Caki2 (cell line): ENCODE data around the gene KIAA1671. TPM values are rescaled to one million over a fixed set of nuclear protein-coding genes. Genes with fewer than 3 reads are reported as not detected.

Experiments
- DNase-seq: peaks from one replicate; pipeline ENCODE4 v3.0.0-alpha.2; 2015; ENCODE audit warnings: low read depth
- in situ Hi-C: cut with HindIII; loops from 2 replicates; pipeline ENCODE4 v1.10.0; 2016; ENCODE audit warnings: low sequenced_read_pairs, low pct_unique_long_range_greater_than_20kb, mixed read lengths
- total RNA-seq: library from RNA; depleted of rRNA; stranded (reverse); fragments of >200 nt; shearing (Covaris generic); gene quantifications from 2 replicates; pipeline ENCODE4 v1.2.3, GENCODE V29; 2014; ENCODE audit warnings: low replicate concordance

The KIAA1671 gene
- total RNA-seq, 1 experiment from 2014 or later: 11.7 TPM

GRCh38 chr22:25090225-25090890, 137.8 kb downstream of the KIAA1671 start:
- in situ Hi-C loops: no loop called here
- no peak for DNase-seq

GRCh38 chr22:25091458-25091857, 138.9 kb downstream of the KIAA1671 start:
- in situ Hi-C loops: no loop called here
- no peak for DNase-seq

GRCh38 chr22:25092119-25092518, 139.6 kb downstream of the KIAA1671 start:
- in situ Hi-C loops: no loop called here
- no peak for DNase-seq

- no peak for DNase-seq
Observed at GRCh38 chr22:25094579-25094978, 142.1 kb downstream of the KIAA1671 start.

GRCh38 chr22:25095869-25096268, 143.4 kb downstream of the KIAA1671 start:
- in situ Hi-C loops: no loop called here
- no peak for DNase-seq

More at GRCh38 chr22:25094579-25094978, 142.1 kb downstream of the KIAA1671 start:
- in situ Hi-C loops: no loop called here

- in situ Hi-C loops: no loop called here
- no peak for DNase-seq
Observed at GRCh38 chr22:25096638-25097405, 144.3 kb downstream of the KIAA1671 start.

GRCh38 chr22:25098445-25099081, 146.0 kb downstream of the KIAA1671 start:
- in situ Hi-C loops: no loop called here
- DNase-seq: no peak

- in situ Hi-C loops: no loop called here
- no peak for DNase-seq
Observed at GRCh38 chr22:25099202-25099601, 146.7 kb downstream of the KIAA1671 start.

GRCh38 chr22:25100402-25100801, 147.9 kb downstream of the KIAA1671 start:
- DNase-seq: no peak

GRCh38 chr22:25100948-25101347, 148.4 kb downstream of the KIAA1671 start:
- no peak for DNase-seq
- in situ Hi-C loops: no loop called here

More at GRCh38 chr22:25100402-25100801, 147.9 kb downstream of the KIAA1671 start:
- in situ Hi-C loops: no loop called here

- in situ Hi-C loops: no loop called here
- DNase-seq: no peak
Observed at GRCh38 chr22:25101501-25101900, 149.0 kb downstream of the KIAA1671 start.

- in situ Hi-C loops: no loop called here
- no peak for DNase-seq
Observed at GRCh38 chr22:25101986-25102385, 149.5 kb downstream of the KIAA1671 start.

GRCh38 chr22:25102722-25103121, 150.2 kb downstream of the KIAA1671 start:
- DNase-seq: peak; percentile 72
- in situ Hi-C loops: no loop called here

GRCh38 chr22:25104367-25104766, 151.9 kb downstream of the KIAA1671 start:
- in situ Hi-C loops: no loop called here
- DNase-seq: no peak

GRCh38 chr22:25105817-25106650, 153.5 kb downstream of the KIAA1671 start:
- DNase-seq: no peak
- in situ Hi-C loops: no loop called here

GRCh38 chr22:25109878-25110595, 157.5 kb downstream of the KIAA1671 start:
- in situ Hi-C loops: no loop called here
- no peak for DNase-seq

- in situ Hi-C loops: no loop called here
- DNase-seq: no peak
Observed at GRCh38 chr22:25110596-25110845, 158.0 kb downstream of the KIAA1671 start.
